LoVo (cell line): ENCODE results near the gene ZNF526.
"Not testable (repeated sequence)": the region's sequence is repeated elsewhere in the genome, so short reads cannot be mapped to it uniquely, and the experiment has no call there.

Source experiments
- DNase-seq: peaks from one replicate; pipeline ENCODE4 v3.0.0-alpha.2; 2016; ENCODE audit warnings: low spot score

The ZNF526 gene

GRCh38 chr19:42266928-42267603, 47.0 kb downstream of the ZNF526 start:
- DNase-seq = not testable (repeated sequence)

- DNase-seq = no peak
Observed at GRCh38 chr19:42267644-42268141, 47.6 kb downstream of the ZNF526 start.

GRCh38 chr19:42268142-42268703, 48.1 kb downstream of the ZNF526 start:
- DNase-seq = peak; percentile 100

GRCh38 chr19:42268704-42269477, 48.8 kb downstream of the ZNF526 start, which contains the start of gene CIC:
Gene CIC (plus strand): TSS chr19:42269252. CDS start chr19:42271784, 2,532 bp downstream.
- peak; percentile 100 for DNase-seq

- DNase-seq = no peak
Observed at GRCh38 chr19:42269478-42270345, 49.6 kb downstream of the ZNF526 start.

GRCh38 chr19:42270346-42271044, 50.4 kb downstream of the ZNF526 start:
- DNase-seq = no peak

- no peak for DNase-seq
Observed at GRCh38 chr19:42271045-42271419, 50.9 kb downstream of the ZNF526 start.

GRCh38 chr19:42271861-42272534, 51.9 kb downstream of the ZNF526 start:
- DNase-seq = no peak

GRCh38 chr19:42272535-42272897, 52.4 kb downstream of the ZNF526 start:
- no peak for DNase-seq

GRCh38 chr19:42272989-42273406, 52.9 kb downstream of the ZNF526 start:
- no peak for DNase-seq

- DNase-seq = no peak
Observed at GRCh38 chr19:42273407-42274064, 53.4 kb downstream of the ZNF526 start.

- DNase-seq = no peak
Observed at GRCh38 chr19:42274065-42274682, 54.1 kb downstream of the ZNF526 start.

- DNase-seq = no peak
Observed at GRCh38 chr19:42275103-42275502, 55.0 kb downstream of the ZNF526 start.

GRCh38 chr19:42275517-42275916, 55.4 kb downstream of the ZNF526 start:
- no peak for DNase-seq

GRCh38 chr19:42276284-42276683, 56.2 kb downstream of the ZNF526 start:
- DNase-seq = no peak

- DNase-seq = no peak
Observed at GRCh38 chr19:42276821-42277220, 56.7 kb downstream of the ZNF526 start.
